Activated CD4-positive, CD25-positive, alpha-beta regulatory T cell treated with anti-CD3 and anti-CD28 coated beads, Interleukin-2, amount 50 U/mL, for 24 hours (primary cell): Measurements from ENCODE around the gene ROBO2.

Source experiments
- ATAC-seq, 2 donors: fragments of 150-1000 bp; cut with Tn5 transposase; one replicate each; pipeline ENCODE4 v1.10.0; 2021; ENCODE audit warnings: mild to moderate bottlenecking in 1 of 2, moderate library complexity in 1 of 2

ROBO2 gene

DNA sequence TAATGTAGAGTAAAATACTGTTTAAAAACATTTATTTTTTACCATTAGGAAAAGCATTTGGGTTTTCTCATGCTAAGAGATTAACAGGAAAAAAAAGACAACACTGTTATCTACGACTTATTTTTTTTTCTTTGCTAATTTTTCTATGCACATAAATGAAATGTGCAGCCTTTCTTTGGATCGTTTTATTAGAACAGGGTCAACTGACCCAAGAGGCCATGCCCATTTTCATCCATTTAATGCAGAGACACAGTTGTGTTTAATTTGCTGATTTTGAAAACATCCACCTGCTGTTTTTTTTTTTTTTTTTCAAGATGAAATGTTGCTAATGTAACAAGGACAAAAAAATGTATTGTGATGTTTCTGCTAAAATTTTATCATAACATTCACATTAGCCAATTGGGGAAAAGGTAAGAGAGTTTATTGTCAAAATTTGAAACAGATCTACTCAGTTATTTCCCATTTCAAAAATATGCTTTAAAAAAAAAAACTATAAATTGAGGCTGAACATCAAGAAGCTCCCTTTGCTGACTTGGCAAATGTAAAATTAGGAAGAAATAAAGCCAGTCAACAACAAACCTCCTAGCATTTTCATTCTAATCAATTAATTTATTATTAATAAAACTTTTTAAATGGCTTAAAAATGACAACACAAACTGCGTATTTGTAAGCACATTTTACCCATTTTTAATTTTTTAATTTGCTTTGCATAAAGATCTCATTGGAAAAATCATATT is 485.2 kb downstream of the ROBO2 start:
- ATAC-seq = no peak

DNA sequence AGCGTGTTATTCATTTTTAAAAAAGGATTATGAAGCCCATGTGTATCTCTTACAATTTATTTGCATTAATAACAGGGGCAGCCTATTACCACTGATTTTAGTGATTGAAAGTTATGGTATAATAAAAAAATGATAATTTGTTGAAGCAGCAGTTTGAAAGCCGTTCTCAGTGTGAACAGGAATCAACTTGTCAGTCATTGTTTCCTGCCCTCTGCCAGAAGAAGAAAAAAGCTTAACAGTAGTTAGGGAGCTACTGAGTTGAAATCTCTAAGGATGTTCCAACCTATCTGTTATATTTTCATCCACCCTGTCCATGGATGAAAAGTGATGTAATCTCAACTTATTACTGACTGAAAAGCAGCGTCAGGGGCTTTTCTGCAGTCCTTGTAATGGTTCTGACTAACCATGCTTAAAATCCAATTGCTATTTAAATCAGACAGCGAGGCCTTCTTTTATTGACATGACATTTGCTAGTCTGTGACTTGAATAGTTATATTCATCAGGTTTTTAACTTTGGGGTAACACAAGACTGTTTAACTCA is 486.7 kb downstream of the ROBO2 start:
- ATAC-seq = no peak

DNA sequence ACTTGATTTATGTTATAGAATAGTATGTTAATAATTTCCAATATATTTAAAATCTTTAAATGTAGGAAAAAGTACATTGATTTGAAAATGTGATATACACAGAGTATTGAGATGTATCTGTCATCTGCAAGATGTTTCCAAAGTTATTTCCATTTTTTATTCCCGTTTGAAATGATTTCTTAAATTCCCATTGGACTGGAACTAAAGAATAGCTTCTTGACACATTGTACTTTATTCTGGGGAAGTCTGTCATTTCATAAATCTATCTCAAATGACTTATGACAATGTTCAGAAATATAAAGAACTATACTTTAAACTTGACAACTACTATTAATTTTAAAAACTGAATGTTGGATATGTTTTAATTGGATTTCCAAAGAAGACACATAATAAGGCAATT is 489.6 kb downstream of the ROBO2 start:
- ATAC-seq = no peak

DNA sequence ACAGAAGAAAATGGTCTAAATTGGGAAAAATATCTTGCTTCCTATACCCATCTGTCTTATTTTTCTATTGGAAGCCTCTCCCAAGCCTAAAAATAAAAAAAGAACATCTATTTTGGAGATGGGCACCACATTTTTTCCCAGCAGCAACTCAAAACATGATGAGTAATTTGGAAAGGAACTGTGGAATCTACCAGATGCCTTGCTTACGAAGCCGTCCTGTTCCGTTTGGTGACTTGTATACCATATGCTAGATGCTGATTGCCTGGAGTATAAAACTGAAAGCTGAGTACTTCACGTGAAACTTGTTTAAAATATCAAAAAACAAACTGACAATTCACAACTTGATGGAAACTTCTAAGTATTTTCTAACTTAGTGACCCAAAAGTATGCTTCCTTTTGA is 491.0 kb downstream of the ROBO2 start:
- ATAC-seq = no peak

DNA sequence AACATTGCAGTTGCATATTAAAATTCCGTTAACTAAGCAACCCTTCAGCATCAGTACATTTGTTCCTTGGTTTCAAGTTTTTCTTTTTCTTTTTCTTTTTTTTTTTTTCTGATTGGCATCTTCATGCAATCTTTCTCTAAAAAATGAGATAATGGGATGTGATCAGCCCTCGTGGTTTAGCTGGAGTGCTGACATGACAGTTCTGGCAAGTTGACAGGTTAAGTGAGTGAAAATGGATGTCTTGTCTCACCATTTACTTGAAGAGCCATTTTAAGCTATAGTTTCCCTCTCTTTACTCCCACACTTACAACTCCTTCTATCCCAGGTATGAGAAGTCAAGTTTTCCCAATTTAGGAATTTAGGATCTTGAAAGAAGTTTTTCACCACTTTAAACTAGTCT is 495.2 kb downstream of the ROBO2 start:
- no peak for ATAC-seq

DNA sequence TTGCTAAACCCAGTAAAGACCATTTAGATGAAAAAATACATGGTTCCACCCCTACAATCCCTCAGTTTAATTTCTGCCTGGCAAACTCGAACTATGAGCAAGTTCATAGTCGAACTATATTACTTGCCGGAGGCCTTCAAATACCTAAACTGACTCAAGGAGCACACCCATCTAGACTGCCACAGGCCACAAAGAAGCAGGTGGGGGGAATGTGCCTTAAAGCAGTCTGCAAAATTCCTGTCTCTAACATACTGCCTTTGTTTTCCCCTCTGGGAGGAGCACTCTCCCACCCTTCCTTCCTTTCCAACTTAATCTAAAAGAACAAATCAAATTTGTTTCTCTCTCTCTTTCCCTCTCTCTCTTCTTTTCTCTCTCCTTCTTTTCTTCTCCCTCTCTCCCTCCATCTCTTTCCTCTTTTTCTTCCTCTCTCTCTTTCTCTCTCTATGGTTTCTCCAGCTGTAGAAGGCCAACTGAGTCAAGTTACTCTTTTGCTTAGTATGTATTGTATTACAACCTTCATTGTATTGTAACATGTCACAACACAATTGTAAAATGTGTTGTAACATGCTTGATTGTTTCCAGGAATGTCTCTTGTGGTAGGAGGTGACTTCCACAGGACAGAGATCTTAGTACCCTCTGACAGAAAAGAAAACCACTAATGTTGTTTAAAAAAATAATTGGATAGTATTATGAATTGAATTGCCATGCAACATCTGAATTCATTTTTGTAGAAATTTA is 496.3 kb downstream of the ROBO2 start:
- ATAC-seq = no peak

DNA sequence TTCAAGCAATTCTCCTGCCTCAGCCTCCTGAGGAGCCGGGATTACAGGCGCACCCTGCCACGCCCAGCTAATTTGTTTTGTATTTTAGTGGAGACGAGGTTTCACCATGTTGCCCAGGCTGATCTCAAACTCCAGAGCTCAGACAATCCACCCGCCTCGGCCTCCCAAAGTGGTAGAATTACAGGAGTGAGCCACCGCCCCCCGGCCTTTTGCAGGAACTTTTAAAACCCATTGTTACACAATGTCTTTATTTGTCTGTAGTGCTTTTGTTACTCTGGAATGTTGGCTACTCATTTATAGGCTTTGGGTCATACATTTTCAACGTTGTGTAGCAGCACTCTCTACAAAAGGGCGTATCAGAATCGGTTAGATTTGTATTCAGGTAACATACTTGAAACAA is 499.1 kb downstream of the ROBO2 start:
- ATAC-seq = no peak

DNA sequence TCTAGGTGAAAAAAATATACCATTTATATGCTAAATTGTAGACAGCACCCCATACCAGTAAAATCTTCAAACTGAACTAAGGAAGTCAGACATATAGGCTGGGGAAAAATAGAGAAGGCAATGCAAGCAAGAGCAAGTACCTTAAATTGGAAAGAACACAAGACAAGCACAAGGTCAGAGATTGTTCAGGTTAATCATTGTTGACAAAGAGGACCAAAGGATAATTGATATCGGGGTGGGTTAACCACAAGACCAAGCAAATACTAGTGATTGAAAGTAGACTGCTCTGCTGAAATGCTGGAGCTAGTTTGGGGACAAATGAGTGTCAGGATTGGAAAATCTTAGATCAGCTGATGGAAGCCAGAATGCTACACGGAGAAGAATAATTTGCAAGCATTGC is 499.8 kb downstream of the ROBO2 start:
- no peak for ATAC-seq

DNA sequence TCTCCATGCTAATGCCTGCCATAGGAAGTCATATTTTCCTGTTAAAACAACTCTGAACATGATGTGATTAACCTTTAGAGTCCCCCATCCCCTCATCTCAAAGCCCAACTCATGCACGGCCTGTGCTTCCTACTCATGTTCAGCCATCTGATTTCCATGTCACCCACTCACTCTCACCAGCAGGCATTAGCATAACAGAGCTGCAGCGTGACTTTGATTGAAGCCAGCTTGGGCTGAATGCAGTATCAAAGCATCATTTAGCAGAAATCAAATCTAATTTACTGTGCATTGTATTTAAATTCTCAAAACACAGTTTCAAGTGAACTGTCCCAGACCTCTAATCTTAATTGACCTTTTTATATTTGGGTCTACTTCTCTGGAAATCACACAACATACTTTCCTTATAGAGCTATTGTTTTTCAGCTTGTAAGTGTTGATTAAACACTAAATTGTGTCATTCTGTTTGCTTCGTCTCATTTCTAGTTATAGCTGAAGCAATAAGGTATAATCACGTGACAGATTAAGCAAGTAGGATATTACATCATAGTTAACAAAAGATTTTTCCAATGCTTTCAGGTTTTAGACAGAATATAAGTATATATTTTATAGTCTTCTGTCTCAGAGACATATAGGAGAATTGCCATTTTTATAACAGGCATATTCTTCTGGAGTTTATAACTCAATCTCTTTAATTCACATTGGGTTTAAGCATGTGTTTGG is 501.5 kb downstream of the ROBO2 start:
- ATAC-seq = no peak

DNA sequence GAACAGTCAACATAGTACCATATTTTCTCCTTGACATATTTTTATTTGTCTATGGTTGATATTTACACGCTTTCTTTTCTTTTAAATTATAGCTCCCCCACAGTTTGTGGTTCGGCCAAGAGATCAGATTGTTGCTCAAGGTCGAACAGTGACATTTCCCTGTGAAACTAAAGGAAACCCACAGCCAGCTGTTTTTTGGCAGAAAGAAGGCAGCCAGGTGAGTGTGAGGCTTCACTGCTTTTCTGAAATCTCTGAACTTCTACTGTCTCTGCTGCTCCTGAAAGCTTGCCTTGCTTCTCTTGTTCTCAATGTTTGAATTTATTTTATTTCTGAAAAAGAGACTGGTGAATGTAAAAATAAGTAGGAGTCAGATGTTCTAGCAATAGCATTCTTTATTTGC is 506.3 kb downstream of the ROBO2 start:
- no peak for ATAC-seq

DNA sequence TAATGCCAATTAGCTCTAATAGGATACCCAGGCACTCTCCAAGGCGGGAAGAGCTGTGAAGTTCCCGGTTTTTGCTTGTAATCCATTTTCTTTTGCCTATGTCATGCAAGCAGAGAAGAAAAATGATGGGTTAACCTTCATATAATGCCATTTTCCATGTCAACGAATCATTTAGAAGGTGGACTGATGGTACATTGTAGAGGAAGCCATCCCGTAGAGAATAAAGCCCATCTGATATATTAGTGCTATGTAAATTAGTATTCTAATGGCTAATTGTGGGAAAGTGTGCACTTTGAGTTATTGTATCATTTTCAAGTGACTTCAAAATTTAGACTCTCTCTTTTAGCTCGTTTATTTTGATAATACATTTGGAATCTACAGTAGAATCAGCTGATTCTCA is 509.1 kb downstream of the ROBO2 start:
- ATAC-seq = no peak

DNA sequence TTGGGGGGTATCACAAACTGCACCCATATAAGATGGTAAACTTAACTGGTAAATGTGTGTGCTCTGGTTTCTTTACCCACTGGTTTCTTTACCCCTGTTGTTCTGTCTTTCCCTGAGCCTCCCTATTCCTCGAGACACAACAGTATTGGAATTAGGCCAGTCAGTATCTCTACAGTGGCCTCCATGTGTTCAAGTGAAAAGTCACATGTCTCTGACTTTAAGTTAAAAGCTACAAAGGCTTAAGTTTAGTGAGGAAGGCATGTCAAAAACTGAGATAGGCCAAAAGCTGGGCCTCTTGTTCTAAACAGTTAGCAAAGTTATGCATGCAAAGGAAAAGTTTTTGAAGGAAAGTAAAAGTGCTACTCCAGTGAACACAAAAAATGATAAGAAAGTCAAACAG is 513.3 kb downstream of the ROBO2 start:
- no peak for ATAC-seq

DNA sequence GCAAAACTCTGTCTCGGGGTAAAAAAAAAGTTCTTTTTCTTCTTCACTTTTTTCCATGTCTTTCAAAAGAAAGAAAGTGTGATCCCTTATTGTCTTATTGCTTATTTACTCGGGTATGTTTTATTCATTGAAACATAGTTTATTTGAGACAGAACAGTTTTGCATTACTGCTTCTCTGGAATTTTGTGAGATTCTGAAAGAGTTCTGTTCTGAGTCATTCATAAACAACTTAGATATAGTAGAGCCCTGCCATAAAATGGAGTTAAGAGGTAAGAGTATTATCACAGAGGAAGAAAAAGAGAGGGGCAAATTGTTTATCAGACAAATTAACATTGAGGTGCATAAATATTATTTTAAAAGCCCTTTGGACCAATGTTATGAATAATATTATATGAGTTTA is 522.2 kb downstream of the ROBO2 start:
- no peak for ATAC-seq

DNA sequence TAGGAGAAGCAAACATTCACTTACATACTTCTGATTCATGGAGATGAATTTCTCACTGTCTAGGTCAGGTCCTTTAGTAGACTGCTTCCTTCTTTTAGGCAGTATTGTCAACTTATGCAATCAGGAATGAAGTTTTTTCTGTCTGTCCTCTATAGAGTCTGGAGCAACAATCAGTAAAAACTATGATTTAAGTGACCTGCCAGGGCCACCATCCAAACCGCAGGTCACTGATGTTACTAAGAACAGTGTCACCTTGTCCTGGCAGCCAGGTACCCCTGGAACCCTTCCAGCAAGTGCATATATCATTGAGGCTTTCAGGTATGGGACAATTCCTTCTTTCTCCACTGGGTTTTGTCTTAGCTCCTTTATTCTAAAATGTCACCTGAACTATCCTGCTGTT is 523.1 kb downstream of the ROBO2 start:
- ATAC-seq = no peak

DNA sequence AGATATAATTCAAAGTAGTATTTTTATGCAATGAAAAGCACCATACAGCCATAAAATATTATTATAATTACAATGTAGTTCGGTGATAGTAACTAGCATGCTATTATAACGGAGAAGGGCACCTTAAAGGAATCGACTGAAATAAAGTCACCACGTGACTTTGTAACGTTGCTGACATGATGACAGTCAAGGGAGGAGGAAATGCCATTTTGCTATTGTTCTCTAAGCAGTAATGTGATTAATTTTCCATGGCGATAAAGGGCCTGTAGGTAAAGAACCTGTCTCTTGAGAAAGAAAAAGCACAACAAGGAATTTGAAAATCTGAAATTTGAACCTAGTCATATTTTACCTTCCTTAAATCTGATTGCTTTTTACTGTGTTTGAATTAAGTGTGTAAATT is 526.2 kb downstream of the ROBO2 start:
- ATAC-seq = no peak

DNA sequence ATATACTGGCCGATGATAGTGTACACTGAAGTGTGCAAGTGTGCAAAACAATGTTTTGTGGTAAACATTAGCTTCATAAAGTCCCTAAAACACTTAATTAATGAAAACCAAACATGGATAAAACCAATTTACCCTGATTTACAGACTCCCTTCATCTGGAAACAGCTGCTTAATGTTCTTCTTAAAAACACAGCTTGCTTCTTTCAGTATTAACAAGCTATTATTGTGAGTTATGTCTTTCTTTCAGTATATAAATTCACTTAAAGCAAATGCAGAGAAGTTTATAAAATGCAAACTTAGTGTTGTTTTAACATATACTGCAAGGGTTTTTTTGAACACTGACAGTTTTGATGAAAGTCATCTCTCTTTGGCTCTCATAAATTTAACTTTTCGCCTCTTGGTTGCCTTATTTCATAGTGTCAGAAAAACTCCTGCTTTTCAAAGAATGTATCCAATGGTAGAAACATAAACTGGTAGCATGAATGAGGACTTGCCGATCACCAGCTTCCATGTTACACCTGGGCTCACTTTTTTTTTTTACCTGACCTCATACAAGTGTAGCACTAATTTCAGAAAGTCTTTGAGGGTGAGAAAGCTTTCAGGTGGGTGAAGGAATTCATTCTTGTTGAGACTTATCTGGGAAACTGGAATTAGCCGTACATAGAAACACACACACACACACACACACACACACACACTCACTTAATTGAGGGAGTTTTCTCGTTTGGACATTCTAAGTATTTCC is 532.2 kb downstream of the ROBO2 start:
- no peak for ATAC-seq

DNA sequence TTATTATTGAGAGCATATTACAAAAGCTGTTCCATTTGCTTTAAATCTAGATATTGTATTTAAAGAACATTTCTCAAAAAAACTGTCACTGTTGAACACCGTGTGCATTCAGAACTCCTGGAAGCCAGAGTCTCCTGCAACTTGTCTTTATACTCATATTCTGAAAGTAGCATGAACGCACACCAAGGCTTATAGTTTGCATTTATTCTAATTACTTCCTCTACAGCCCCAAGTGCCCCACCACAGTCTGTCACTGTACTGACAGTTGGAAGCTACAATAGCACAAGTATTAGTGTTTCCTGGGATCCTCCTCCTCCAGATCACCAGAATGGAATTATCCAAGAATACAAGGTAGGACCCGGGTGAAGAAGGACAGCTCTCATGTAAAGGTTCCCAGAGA is 537.4 kb downstream of the ROBO2 start:
- no peak for ATAC-seq

DNA sequence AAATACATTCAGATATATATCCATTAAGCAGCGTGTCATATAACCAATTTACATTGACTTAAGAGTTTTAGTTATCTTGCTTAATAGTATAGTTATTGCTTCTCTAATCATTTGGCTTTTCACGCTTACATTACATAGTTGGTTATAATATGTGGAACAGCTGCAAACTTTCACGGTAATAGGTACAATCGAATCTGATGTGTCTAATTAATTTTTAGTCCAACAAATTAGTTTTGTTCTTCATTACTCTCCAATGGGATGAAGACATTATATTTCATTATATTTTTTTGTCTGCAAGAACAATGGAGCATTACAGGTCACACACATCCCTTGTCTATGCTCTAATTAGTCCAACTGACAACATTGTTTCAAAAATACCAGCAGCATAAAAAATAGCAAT is 546.3 kb downstream of the ROBO2 start:
- no peak for ATAC-seq

DNA sequence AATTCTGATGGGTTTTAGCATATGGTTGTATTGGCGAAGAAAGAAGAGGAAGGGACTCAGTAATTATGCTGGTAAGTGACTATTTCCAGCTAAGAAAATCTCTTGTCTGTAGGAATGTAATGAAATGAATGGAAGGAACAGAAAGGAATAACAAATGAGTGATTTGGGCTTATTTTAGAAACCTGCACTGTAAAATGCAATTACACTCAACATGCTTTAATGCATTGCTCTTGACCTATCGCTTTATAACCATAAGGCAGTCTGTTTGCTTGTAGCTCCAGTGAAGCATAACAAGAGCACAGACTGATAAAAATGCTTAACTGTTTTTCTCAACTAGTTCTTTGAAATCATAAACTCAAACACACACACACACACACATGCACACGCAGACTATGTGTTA is 549.0 kb downstream of the ROBO2 start:
- no peak for ATAC-seq

DNA sequence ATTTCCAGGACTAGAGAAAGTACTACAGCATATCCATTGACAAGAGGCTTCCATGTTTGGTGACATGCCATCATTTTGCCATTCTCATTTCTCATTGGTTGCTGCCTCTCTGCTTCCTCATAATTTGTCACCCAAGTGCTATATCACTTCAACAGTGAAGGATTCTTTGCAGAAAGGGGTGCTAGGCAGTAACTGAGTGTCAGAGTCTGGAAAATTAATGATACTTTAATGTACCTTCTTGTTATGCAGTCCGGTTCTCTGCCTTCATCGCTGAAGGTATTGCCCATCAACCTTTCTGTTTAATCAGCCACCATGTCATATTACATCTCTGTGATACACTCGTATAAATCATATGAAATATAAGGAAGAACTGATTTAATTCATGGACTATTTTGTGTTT is 550.3 kb downstream of the ROBO2 start:
- no peak for ATAC-seq

DNA sequence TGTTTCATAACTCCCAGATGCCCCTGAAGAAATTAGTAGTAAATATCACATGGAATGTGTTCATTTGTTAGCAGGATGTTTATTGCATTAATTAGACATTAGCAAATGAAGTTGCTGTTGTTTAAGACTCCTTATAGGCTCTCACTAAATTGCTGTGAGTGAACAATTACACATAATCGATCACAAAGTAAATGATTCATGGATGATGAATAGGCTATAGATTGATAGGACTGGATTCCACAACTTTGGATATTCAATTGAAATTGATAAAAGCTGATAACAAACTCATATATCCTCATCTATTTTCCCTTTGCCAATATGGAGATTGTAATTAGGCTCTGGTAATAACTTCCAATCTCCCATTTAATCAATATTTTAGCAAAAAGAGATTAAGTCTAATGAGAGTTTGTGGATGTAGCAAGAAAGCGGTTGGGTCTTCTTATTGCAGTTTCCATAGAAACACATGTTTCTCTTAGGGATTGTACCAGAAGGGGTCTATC is 555.5 kb downstream of the ROBO2 start:
- no peak for ATAC-seq

DNA sequence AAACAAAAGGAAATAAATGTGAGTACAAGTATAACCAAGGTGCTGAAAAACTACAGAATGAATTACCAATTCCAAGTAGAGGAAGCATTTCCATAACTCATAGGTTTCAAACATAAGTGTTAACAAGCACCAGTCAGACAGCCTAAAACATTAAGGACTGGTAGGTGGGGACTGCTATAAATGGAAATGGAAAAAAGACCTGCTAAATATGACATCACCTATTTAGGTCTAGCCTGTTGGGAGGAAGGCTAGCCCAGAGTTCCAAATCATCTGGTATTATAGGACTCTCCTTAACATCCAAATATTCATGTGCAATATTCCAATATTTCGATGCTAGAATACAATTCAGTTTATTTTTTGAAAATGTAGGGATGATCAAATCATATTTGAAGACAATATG is 560.0 kb downstream of the ROBO2 start:
- ATAC-seq = no peak
